HFFc6 (cell line): Measurements from ENCODE around the gene NEGR1. TPM values are rescaled to one million over a fixed set of nuclear protein-coding genes. Genes with fewer than 3 reads are reported as not detected.

Source experiments
- DNase-seq: peaks from one replicate; pipeline ENCODE4 v3.0.0-alpha.2; 2018
- H3K27ac Mint-ChIP-seq: 2 replicates; pipeline ENCODE4 v1.8.0; 2020; ENCODE audit warnings: mild to moderate bottlenecking, mixed read lengths
- H3K27me3 Mint-ChIP-seq: 2 replicates; pipeline ENCODE4 v1.8.0; 2021; ENCODE audit warnings: mild to moderate bottlenecking, moderate library complexity, mixed read lengths; ENCODE audit not compliant: insufficient read depth
- H3K36me3 Mint-ChIP-seq: 2 replicates; pipeline ENCODE4 v1.8.0; 2021; ENCODE audit warnings: low read depth, mixed read lengths
- H3K4me1 Mint-ChIP-seq: 2 replicates; pipeline ENCODE4 v1.8.0; 2020; ENCODE audit warnings: low read depth, mixed read lengths
- H3K4me3 Mint-ChIP-seq: 2 replicates; pipeline ENCODE4 v1.8.0; 2020; ENCODE audit warnings: mild to moderate bottlenecking, moderate library complexity, mixed read lengths
- H3K9me3 Mint-ChIP-seq: 2 replicates; pipeline ENCODE4 v1.8.0; 2020; ENCODE audit warnings: mild to moderate bottlenecking, mixed read lengths
- total RNA-seq, 6 experiments: library from RNA; stranded (reverse); fragmentation: NEBNext Ultra II Directional; extraction: Animal tissue kit (Norgen Biotek cat#: 25700); gene quantifications; 2 replicates in 1 of 6; 3 replicates in 5 of 6; pipeline ENCODE4 v1.2.3, GENCODE V29; 2021
- TF ChIP-seq, protein P1 (sequence below): fragments of 200-600 bp; sonication (generic); IDR thresholded peaks from 2 replicates; pipeline ENCODE4 v1.5.0; 2021; ENCODE audit warnings: antibody characterized with exemption, mild to moderate bottlenecking

The NEGR1 gene
- total RNA-seq, 6 experiments from 2014 or later = 52.8 to 67.6 (median 64.6) TPM

GRCh38 chr1:71882637-71883036 lies 399.7 kb downstream of the NEGR1 start:
- no peaks in the 10 kb centered on the region for H3K36me3 Mint-ChIP-seq
- no peaks in the 10 kb centered on the region for H3K27me3 Mint-ChIP-seq
- DNase-seq = no peak
- no peaks in the 10 kb centered on the region for H3K9me3 Mint-ChIP-seq
- no peak overlapping the region for H3K4me3 Mint-ChIP-seq
- H3K27ac Mint-ChIP-seq = no peak overlapping the region
- H3K4me1 Mint-ChIP-seq = peaks cover 31% of the 10 kb centered on the region
- TF ChIP-seq, protein P1, sequence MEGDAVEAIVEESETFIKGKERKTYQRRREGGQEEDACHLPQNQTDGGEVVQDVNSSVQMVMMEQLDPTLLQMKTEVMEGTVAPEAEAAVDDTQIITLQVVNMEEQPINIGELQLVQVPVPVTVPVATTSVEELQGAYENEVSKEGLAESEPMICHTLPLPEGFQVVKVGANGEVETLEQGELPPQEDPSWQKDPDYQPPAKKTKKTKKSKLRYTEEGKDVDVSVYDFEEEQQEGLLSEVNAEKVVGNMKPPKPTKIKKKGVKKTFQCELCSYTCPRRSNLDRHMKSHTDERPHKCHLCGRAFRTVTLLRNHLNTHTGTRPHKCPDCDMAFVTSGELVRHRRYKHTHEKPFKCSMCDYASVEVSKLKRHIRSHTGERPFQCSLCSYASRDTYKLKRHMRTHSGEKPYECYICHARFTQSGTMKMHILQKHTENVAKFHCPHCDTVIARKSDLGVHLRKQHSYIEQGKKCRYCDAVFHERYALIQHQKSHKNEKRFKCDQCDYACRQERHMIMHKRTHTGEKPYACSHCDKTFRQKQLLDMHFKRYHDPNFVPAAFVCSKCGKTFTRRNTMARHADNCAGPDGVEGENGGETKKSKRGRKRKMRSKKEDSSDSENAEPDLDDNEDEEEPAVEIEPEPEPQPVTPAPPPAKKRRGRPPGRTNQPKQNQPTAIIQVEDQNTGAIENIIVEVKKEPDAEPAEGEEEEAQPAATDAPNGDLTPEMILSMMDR = no peak

DNA sequence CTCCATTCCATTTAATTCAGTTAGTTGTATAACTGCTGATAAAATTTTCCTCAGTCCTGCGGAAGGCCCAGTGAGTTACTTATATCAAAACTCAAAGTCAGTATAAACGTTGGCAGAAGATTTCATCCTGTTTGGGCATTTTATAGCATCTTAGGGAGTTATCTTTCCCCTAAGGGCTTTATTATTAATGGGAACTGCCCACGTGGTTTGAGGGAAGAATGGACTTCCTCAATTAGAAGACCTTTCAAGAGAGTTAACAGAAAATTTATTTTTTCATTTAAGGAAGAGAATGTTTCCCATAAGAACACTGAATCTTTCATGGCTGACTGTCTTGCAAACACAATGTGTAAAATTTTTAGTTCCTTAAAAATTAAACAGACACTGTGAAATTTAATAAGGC lies 400.1 kb downstream of the NEGR1 start:
- Mint-ChIP-seq H3K36me3 (no peaks in the 10 kb centered on the region), H3K4me1 (peaks cover 31% of the 10 kb centered on the region), H3K27me3 (no peaks in the 10 kb centered on the region), H3K27ac (no peak overlapping the region), H3K9me3 (no peaks in the 10 kb centered on the region), H3K4me3 (no peak overlapping the region)
- DNase-seq = no peak
- TF ChIP-seq, protein P1 = no peak

GRCh38 chr1:71881611-71882010 lies 400.7 kb downstream of the NEGR1 start:
- no peaks in the 10 kb centered on the region for H3K9me3 Mint-ChIP-seq
- H3K27me3 Mint-ChIP-seq = no peaks in the 10 kb centered on the region
- TF ChIP-seq, protein P1 = no peak
- DNase-seq = no peak
- no peaks in the 10 kb centered on the region for H3K36me3 Mint-ChIP-seq
- H3K4me1 Mint-ChIP-seq = peaks cover 31% of the 10 kb centered on the region
- H3K27ac Mint-ChIP-seq = no peak overlapping the region
- H3K4me3 Mint-ChIP-seq = no peak overlapping the region

GRCh38 chr1:71869326-71869725 lies 413.0 kb downstream of the NEGR1 start:
- no peaks in the 10 kb centered on the region for H3K4me1 Mint-ChIP-seq

GRCh38 chr1:71862756-71863155 lies 419.6 kb downstream of the NEGR1 start:
- Mint-ChIP-seq H3K4me1 (peaks cover 11% of the 10 kb centered on the region), H3K36me3 (no peaks in the 10 kb centered on the region), H3K9me3 (no peaks in the 10 kb centered on the region), H3K27ac (no peak overlapping the region), H3K4me3 (no peak overlapping the region), H3K27me3 (no peaks in the 10 kb centered on the region)
- TF ChIP-seq, protein P1 = no peak
- no peak for DNase-seq

More at GRCh38 chr1:71869326-71869725, 413.0 kb downstream of the NEGR1 start:
- Mint-ChIP-seq H3K27me3 (no peaks in the 10 kb centered on the region), H3K4me3 (no peak overlapping the region), H3K9me3 (no peaks in the 10 kb centered on the region), H3K36me3 (no peaks in the 10 kb centered on the region), H3K27ac (no peak overlapping the region)
- DNase-seq = no peak
- TF ChIP-seq, protein P1 = no peak

DNA sequence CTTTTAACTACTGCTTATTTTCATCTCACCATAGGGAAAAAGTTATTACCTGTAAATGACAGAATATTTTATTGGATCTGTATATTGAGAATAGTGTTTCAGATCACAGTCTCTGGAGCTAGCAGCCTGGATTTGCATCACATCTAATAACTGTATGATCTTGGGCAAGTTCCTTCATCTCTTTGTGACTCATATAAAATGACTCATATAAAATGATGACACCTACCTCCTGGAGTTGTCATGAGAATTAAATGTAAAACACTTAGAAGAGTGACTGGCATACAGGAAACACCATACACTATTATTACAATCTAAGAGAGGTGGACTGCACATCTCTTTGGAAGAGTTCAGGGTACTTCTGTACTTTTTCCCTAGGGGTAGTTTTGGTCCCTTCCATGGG lies 421.3 kb downstream of the NEGR1 start:
- Mint-ChIP-seq H3K36me3 (no peaks in the 10 kb centered on the region), H3K4me1 (peaks cover 11% of the 10 kb centered on the region), H3K27me3 (no peaks in the 10 kb centered on the region), H3K4me3 (no peak overlapping the region), H3K27ac (no peak overlapping the region), H3K9me3 (no peaks in the 10 kb centered on the region)
- TF ChIP-seq, protein P1 = no peak
- peak; percentile 49 for DNase-seq
